Measurements from ENCODE around the gene ACTN2.

DNA sequence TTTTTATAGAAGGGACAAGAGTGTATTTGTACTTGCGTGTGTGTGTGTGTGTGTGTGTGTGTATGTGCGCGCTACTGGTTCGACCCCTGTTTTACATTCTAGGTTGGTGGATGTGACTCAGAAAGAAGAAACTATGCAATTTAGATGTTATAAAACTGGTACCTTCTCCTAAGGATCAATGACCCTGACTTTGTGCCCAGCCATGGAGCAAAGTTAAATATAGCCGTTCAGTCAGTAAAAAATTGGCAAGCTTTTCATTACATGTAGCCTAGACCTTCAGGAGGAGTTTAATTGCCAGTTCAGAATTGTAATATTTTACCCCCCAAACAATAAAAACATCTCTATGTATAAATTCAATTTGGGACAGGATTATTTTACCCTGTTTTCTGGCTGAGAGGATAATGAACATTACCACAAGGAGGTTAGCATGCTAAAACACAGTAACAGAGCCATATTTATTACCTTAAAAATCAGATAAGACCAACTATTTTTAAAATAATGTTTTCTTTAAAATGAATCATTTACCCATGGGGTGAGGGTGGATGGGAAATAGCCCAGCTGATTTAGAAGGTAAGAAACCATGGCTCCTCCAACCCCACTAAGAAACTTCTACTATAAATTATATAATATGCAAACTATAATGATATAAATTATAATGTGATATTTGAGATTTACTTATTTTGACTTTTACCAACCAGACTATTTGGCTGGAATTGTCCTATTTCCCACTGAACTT lies 75.3 kb downstream of the ACTN2 start:
- TF ChIP-seq, protein P1, sequence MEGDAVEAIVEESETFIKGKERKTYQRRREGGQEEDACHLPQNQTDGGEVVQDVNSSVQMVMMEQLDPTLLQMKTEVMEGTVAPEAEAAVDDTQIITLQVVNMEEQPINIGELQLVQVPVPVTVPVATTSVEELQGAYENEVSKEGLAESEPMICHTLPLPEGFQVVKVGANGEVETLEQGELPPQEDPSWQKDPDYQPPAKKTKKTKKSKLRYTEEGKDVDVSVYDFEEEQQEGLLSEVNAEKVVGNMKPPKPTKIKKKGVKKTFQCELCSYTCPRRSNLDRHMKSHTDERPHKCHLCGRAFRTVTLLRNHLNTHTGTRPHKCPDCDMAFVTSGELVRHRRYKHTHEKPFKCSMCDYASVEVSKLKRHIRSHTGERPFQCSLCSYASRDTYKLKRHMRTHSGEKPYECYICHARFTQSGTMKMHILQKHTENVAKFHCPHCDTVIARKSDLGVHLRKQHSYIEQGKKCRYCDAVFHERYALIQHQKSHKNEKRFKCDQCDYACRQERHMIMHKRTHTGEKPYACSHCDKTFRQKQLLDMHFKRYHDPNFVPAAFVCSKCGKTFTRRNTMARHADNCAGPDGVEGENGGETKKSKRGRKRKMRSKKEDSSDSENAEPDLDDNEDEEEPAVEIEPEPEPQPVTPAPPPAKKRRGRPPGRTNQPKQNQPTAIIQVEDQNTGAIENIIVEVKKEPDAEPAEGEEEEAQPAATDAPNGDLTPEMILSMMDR (conservative IDR thresholded peaks at IDR 0.05), result no peak
- TF ChIP-seq ZFX (IDR thresholded peaks at IDR 0.05), result no peak

Measured in C4-2B (cell line).